Neural crest cell (in vitro differentiated cells): ENCODE data around the gene EGFR. TPM values are rescaled to one million over a fixed set of nuclear protein-coding genes. Genes with fewer than 3 reads are reported as not detected.

Experiments used
- DNase-seq: peaks from one replicate; pipeline ENCODE4 v3.0.0; 2021; ENCODE audit warnings: low read depth, mixed read lengths, low spot score
- H3K27ac Mint-ChIP-seq: one replicate; pipeline ENCODE4 v1.8.0; 2021; ENCODE audit warnings: mild to moderate bottlenecking, mixed read lengths; ENCODE audit not compliant: unreplicated experiment
- H3K27me3 Mint-ChIP-seq: 2 replicates; pipeline ENCODE4 v1.8.0; 2021; ENCODE audit warnings: low read depth, mild to moderate bottlenecking, mixed read lengths
- H3K36me3 Mint-ChIP-seq: 2 replicates; pipeline ENCODE4 v1.8.0; 2021; ENCODE audit warnings: low read depth, mild to moderate bottlenecking, mixed read lengths
- H3K4me1 Mint-ChIP-seq: 2 replicates; pipeline ENCODE4 v1.8.0; 2021; ENCODE audit warnings: mixed read lengths
- H3K4me3 Mint-ChIP-seq: one replicate; pipeline ENCODE4 v1.8.0; 2021; ENCODE audit warnings: mild to moderate bottlenecking, mixed read lengths
- H3K9me3 Mint-ChIP-seq: 2 replicates; pipeline ENCODE4 v1.8.0; 2021; ENCODE audit warnings: mixed read lengths
- CTCF ChIP-seq: fragments of 200-600 bp; sonication (generic); conservative IDR thresholded peaks from 2 replicates; pipeline ENCODE4 v1.5.0; 2021; ENCODE audit warnings: antibody characterized with exemption, mild to moderate bottlenecking
- total RNA-seq: library from RNA; stranded (reverse); gene quantifications from 2 replicates; pipeline ENCODE4 v1.2.1, GENCODE V29; 2021

The EGFR gene
- total RNA-seq, 1 donor from 2014 or later: 2.3 TPM

- Mint-ChIP-seq H3K4me1 (no peaks in the 10 kb centered on the region), H3K36me3 (no peaks in the 10 kb centered on the region), H3K4me3 (no peak overlapping the region), H3K27ac (no peak overlapping the region), H3K27me3 (peaks cover 1% of the 10 kb centered on the region), H3K9me3 (peaks cover 3% of the 10 kb centered on the region)
- no peak for DNase-seq
- TF ChIP-seq CTCF: no peak
Measured at GRCh38 chr7:55245271-55245723, 226.5 kb downstream of the EGFR start.

- Mint-ChIP-seq H3K4me1 (no peaks in the 10 kb centered on the region), H3K27ac (no peak overlapping the region), H3K4me3 (no peak overlapping the region), H3K36me3 (no peaks in the 10 kb centered on the region), H3K9me3 (peaks cover 7% of the 10 kb centered on the region), H3K27me3 (peaks cover 5% of the 10 kb centered on the region)
- DNase-seq: no peak
- TF ChIP-seq CTCF: no peak
Measured at GRCh38 chr7:55246171-55246570, 227.4 kb downstream of the EGFR start.

GRCh38 chr7:55247428-55247827 is 228.6 kb downstream of the EGFR start:
- TF ChIP-seq CTCF: no peak
- H3K4me3 Mint-ChIP-seq: no peak overlapping the region
- no peaks in the 10 kb centered on the region for H3K36me3 Mint-ChIP-seq
- no peak for DNase-seq
- H3K27ac Mint-ChIP-seq: no peak overlapping the region
- peaks cover 12% of the 10 kb centered on the region for H3K27me3 Mint-ChIP-seq
- H3K9me3 Mint-ChIP-seq: peaks cover 7% of the 10 kb centered on the region
- H3K4me1 Mint-ChIP-seq: no peaks in the 10 kb centered on the region

GRCh38 chr7:55248526-55248925 is 229.7 kb downstream of the EGFR start:
- H3K4me3 Mint-ChIP-seq: no peak overlapping the region
- no peak for DNase-seq
- no peak for TF ChIP-seq CTCF
- H3K4me1 Mint-ChIP-seq: no peaks in the 10 kb centered on the region
- peaks cover 7% of the 10 kb centered on the region for H3K9me3 Mint-ChIP-seq
- H3K36me3 Mint-ChIP-seq: no peaks in the 10 kb centered on the region
- peaks cover 23% of the 10 kb centered on the region for H3K27me3 Mint-ChIP-seq
- H3K27ac Mint-ChIP-seq: no peak overlapping the region

GRCh38 chr7:55249332-55249731 is 230.5 kb downstream of the EGFR start:
- Mint-ChIP-seq H3K36me3 (no peaks in the 10 kb centered on the region), H3K9me3 (peaks cover 7% of the 10 kb centered on the region), H3K27me3 (peaks cover 31% of the 10 kb centered on the region), H3K4me1 (no peaks in the 10 kb centered on the region), H3K4me3 (no peak overlapping the region), H3K27ac (no peak overlapping the region)
- no peak for DNase-seq
- TF ChIP-seq CTCF: no peak

GRCh38 chr7:55250313-55250712 is 231.5 kb downstream of the EGFR start:
- DNase-seq: peak; percentile 30
- H3K36me3 Mint-ChIP-seq: no peaks in the 10 kb centered on the region
- H3K27me3 Mint-ChIP-seq: peaks cover 36% of the 10 kb centered on the region
- H3K9me3 Mint-ChIP-seq: peaks cover 4% of the 10 kb centered on the region
- H3K4me3 Mint-ChIP-seq: peak overlapping the region; percentile 42
- TF ChIP-seq CTCF: peak; percentile 63
- no peak overlapping the region for H3K27ac Mint-ChIP-seq
- H3K4me1 Mint-ChIP-seq: peaks cover 2% of the 10 kb centered on the region
